ENCODE results near the gene KCNQ1. TPM values are rescaled to one million over a fixed set of nuclear protein-coding genes. Genes with fewer than 3 reads are reported as not detected.

Gene KCNQ1
- polyA plus RNA-seq, 1 of the 3 experiments (the other 2 are of a cell fraction), result 0.05 TPM

GRCh38 chr11:2513441-2513840 lies 68.6 kb downstream of the KCNQ1 start:
- ChIA-PET CTCF (interaction anchor here (0.7 to 3.2 kb wide), 5 partner anchors 17 to 93 kb away, joined by 4 to 11 read pairs (median 4); no protein-coding TSS in a partner anchor), POLR2A (no interaction called here)
- no peaks in the 10 kb centered on the region for H3F3A ChIP-seq (replicated peaks; ENCODE audit: insufficient read depth)
- no peak overlapping the region for H3K4me2 ChIP-seq
- no peaks in the 10 kb centered on the region for H3K27me3 ChIP-seq (ENCODE audit: insufficient read depth)
- H3K9me3 ChIP-seq, result no peaks in the 10 kb centered on the region
- no peaks in the 10 kb centered on the region for H3K9me2 ChIP-seq
- WGBS (ENCODE audit: low lambda C conversion rate), result 58% methylated on average over 6 of the region's 6 CpGs
- no peaks in the 10 kb centered on the region for H4K20me1 ChIP-seq (ENCODE audit: insufficient read depth)
- H3K4me1 ChIP-seq (ENCODE audit: control insufficient read depth in 1 of 2, insufficient read depth in 2 of 2, low read depth in 1 of 2, low read length in 1 of 2), result peaks cover 0 to 9% of the 10 kb centered on the region in 2 experiments; a peak in 1 of 4 replicates
- no peaks in the 10 kb centered on the region for H3K79me2 ChIP-seq (ENCODE audit: insufficient read depth)
- no peaks in the 10 kb centered on the region for H3K36me3 ChIP-seq (replicated peaks in 1 of 2; ENCODE audit: control insufficient read depth in 1 of 2, insufficient read depth in 2 of 2, low read length in 1 of 2)
- no peak overlapping the region for H3K27ac ChIP-seq (ENCODE audit: low read depth in 2 of 2, low read length in 1 of 2)
- peak; percentile 6 for DNase-seq
- TF ChIP-seq TCF12 (IDR thresholded peaks at IDR 0.05), result no peak
- no peak for TF ChIP-seq GATA2 (CRISPR knock-in tag; IDR thresholded peaks at IDR 0.05)
- TF ChIP-seq CTCF (IDR thresholded peaks at IDR 0.05), result no peak
- no peak for TF ChIP-seq RCOR1 (IDR thresholded peaks at IDR 0.05; ENCODE audit: low read length)
- no peak for TF ChIP-seq MEF2A (IDR thresholded peaks at IDR 0.05; ENCODE audit: borderline replicate concordance, low read depth)
- no peak for TF ChIP-seq GABPA (IDR thresholded peaks at IDR 0.05; ENCODE audit: low read depth)
- no peak for TF ChIP-seq POLR2AphosphoS5 (IDR thresholded peaks at IDR 0.05; ENCODE audit: low read depth, low read length)
- TF ChIP-seq TEAD4 (IDR thresholded peaks at IDR 0.05; ENCODE audit: borderline replicate concordance, insufficient read depth), result no peak
- TF ChIP-seq EZH2phosphoT487 (IDR thresholded peaks at IDR 0.05; ENCODE audit: borderline replicate concordance, low read depth), result no peak
- no peak for TF ChIP-seq YY1 (IDR thresholded peaks at IDR 0.05; ENCODE audit: low read depth)
- TF ChIP-seq USF1 (IDR thresholded peaks at IDR 0.05; ENCODE audit: borderline replicate concordance, low read depth), result no peak
- TF ChIP-seq EP300 (IDR thresholded peaks at IDR 0.05; ENCODE audit: borderline replicate concordance in 1 of 2, low read depth in 1 of 2, low read length in 1 of 2), result no peak
- no peak for TF ChIP-seq NFIC (IDR thresholded peaks at IDR 0.05; ENCODE audit: borderline replicate concordance)
- H3K9ac ChIP-seq, result no peak overlapping the region
- H2AFZ ChIP-seq (ENCODE audit: low read depth), result no peak overlapping the region
- no peak overlapping the region for H3K4me3 ChIP-seq (ENCODE audit: low read depth in 2 of 2, low read length in 1 of 2)

GRCh38 chr11:2515401-2516275 lies 70.8 kb downstream of the KCNQ1 start:
- Histone ChIP-seq H3K79me2 (ENCODE audit: insufficient read depth) (no peaks in the 10 kb centered on the region), H3K4me3 (ENCODE audit: low read depth in 2 of 2, low read length in 1 of 2) (no peak overlapping the region), H3K36me3 (replicated peaks in 1 of 2; ENCODE audit: control insufficient read depth in 1 of 2, insufficient read depth in 2 of 2, low read length in 1 of 2) (no peaks in the 10 kb centered on the region), H3K9ac (no peak overlapping the region), H3K9me3 (no peaks in the 10 kb centered on the region), H3K4me2 (no peak overlapping the region), H4K20me1 (ENCODE audit: insufficient read depth) (no peaks in the 10 kb centered on the region), H2AFZ (ENCODE audit: low read depth) (no peak overlapping the region), H3K4me1 (ENCODE audit: control insufficient read depth in 1 of 2, insufficient read depth in 2 of 2, low read depth in 1 of 2, low read length in 1 of 2) (peaks cover 0 to 8% of the 10 kb centered on the region in 2 experiments; a peak in 1 of 4 replicates), H3F3A (replicated peaks; ENCODE audit: insufficient read depth) (no peaks in the 10 kb centered on the region), H3K27me3 (ENCODE audit: insufficient read depth) (no peaks in the 10 kb centered on the region), H3K9me2 (no peaks in the 10 kb centered on the region), H3K27ac (ENCODE audit: low read depth in 2 of 2, low read length in 1 of 2) (no peak overlapping the region)
- peak; percentile 15 for DNase-seq
- POLR2A ChIA-PET, result interaction anchor here (0.6 kb wide), 1 partner anchor 94 kb away, joined by 4 read pairs; no protein-coding TSS in a partner anchor
- CTCF ChIA-PET, result interaction anchor here (0.9 to 5.5 kb wide), 3 partner anchors 16 to 95 kb away, joined by 3 to 21 read pairs (median 8); no protein-coding TSS in a partner anchor
- WGBS (ENCODE audit: low lambda C conversion rate), result 27% methylated on average over 7 of the region's 25 CpGs
- TF ChIP-seq IRF3 (IDR thresholded peaks at IDR 0.05; ENCODE audit: low read depth, low read length) (no peak), RAD21 (IDR thresholded peaks at IDR 0.05; ENCODE audit: low read length) (no peak), EZH2phosphoT487 (IDR thresholded peaks at IDR 0.05; ENCODE audit: borderline replicate concordance, low read depth) (no peak), FOXJ3 (CRISPR knock-in tag; IDR thresholded peaks at IDR 0.05) (no peak), FOXM1 (IDR thresholded peaks at IDR 0.05; ENCODE audit: low read depth) (no peak), MEF2A (IDR thresholded peaks at IDR 0.05; ENCODE audit: borderline replicate concordance, low read depth) (no peak), NFIC (IDR thresholded peaks at IDR 0.05; ENCODE audit: borderline replicate concordance) (no peak), ELF1 (IDR thresholded peaks at IDR 0.05) (no peak), USF2 (IDR thresholded peaks at IDR 0.05; ENCODE audit: borderline replicate concordance, low read depth, low read length) (no peak), SMC3 (IDR thresholded peaks at IDR 0.05; ENCODE audit: low read depth, low read length) (no peak), YY1 (IDR thresholded peaks at IDR 0.05; ENCODE audit: low read depth) (no peak), POLR2AphosphoS5 (IDR thresholded peaks at IDR 0.05; ENCODE audit: low read depth, low read length) (no peak), TCF12 (IDR thresholded peaks at IDR 0.05) (no peak)

All from SK-N-SH (cell line).